HEK293 (cell line): ENCODE measurements around the gene SECTM1.

Source experiments
- CTCF ChIA-PET: fragments of 350-600 bp; formaldehyde crosslinking; extraction: SDS; loops from one replicate; lab custom pipeline; 2021; ENCODE audit warnings: antibody characterized with exemption; lab: Yijun Ruan, JAX
- POLR2A ChIA-PET: fragments of 300-600 bp; formaldehyde crosslinking; extraction: SDS; loops from one replicate; lab custom pipeline; 2020; ENCODE audit warnings: antibody characterized with exemption, inconsistent platforms; lab: Yijun Ruan, JAX
- H3K27ac ChIP-seq: fragments of 200-500 bp; sonication (Bioruptor generic); 2 replicates; pipeline ENCODE4 v1.5.1; 2014; ENCODE audit warnings: low read depth, low read length, control low read depth, inconsistent platforms; ENCODE audit errors: extremely low read depth
- H3K36me3 ChIP-seq, 2 experiments: fragments of 200-500 bp in 1 of 2; sonication (Bioruptor generic) in 1 of 2; 1 replicate in 1 of 2; 2 replicates in 1 of 2; pipeline ENCODE4 v1.5.1; 2014 to 2017; ENCODE audit warnings: inconsistent platforms in 2 of 2, low read length in 2 of 2; ENCODE audit not compliant: control insufficient read depth in 2 of 2, insufficient read depth in 1 of 2
- H3K4me1 ChIP-seq: fragments of 200-500 bp; sonication (Bioruptor generic); 2 replicates; pipeline ENCODE4 v1.5.1; 2014; ENCODE audit warnings: mild to moderate bottlenecking, low read length, inconsistent platforms; ENCODE audit not compliant: control insufficient read depth, insufficient read depth
- H3K4me3 ChIP-seq: 2 replicates; pipeline ENCODE4 v1.5.1; 2011; ENCODE audit warnings: low read depth, mild to moderate bottlenecking, control low read depth, low read length, moderate library complexity
- H3K9me3 ChIP-seq: fragments of 200-500 bp; sonication (Bioruptor generic); 2 replicates; pipeline ENCODE4 v1.5.1; 2014; ENCODE audit warnings: low read depth, low read length, inconsistent platforms; ENCODE audit not compliant: control insufficient read depth, insufficient read depth
- EGR2 ChIP-seq: fragments of 450-650 bp; formaldehyde crosslinking; IDR thresholded peaks from 2 replicates; pipeline ENCODE4 v1.5.1; 2016; ENCODE audit warnings: low read depth, missing biosample characterization, missing genetic modification characterization
- GLIS2 ChIP-seq: fragments of 450-650 bp; formaldehyde crosslinking; IDR thresholded peaks from 2 replicates; pipeline ENCODE4 v1.5.1; 2016; ENCODE audit warnings: missing biosample characterization, missing genetic modification characterization
- SCRT2 ChIP-seq: fragments of 450-650 bp; formaldehyde crosslinking; IDR thresholded peaks from 2 replicates; pipeline ENCODE4 v1.5.1; 2016; ENCODE audit warnings: missing biosample characterization, missing genetic modification characterization
- SP7 ChIP-seq: fragments of 450-650 bp; formaldehyde crosslinking; IDR thresholded peaks from 2 replicates; pipeline ENCODE4 v1.5.1; 2016; ENCODE audit warnings: missing biosample characterization, missing genetic modification characterization
- TCF7L2 ChIP-seq: IDR thresholded peaks from 2 replicates; pipeline ENCODE4 v1.6.1; 2011; ENCODE audit warnings: low read depth, mild to moderate bottlenecking, inconsistent platforms, low read length, moderate library complexity, borderline replicate concordance
- ZBTB21 ChIP-seq: fragments of 450-650 bp; formaldehyde crosslinking; IDR thresholded peaks from 2 replicates; pipeline ENCODE4 v1.5.1; 2017; ENCODE audit warnings: missing biosample characterization, missing genetic modification characterization
- ZFP69B ChIP-seq: fragments of 450-650 bp; formaldehyde crosslinking; IDR thresholded peaks from 2 replicates; pipeline ENCODE4 v1.5.1; 2016; ENCODE audit warnings: missing biosample characterization, missing genetic modification characterization
- ZNF138 ChIP-seq: fragments of 450-650 bp; formaldehyde crosslinking; IDR thresholded peaks from 2 replicates; pipeline ENCODE4 v1.5.1; 2016; ENCODE audit warnings: missing biosample characterization, missing genetic modification characterization, borderline replicate concordance
- ZNF174 ChIP-seq: fragments of 450-650 bp; formaldehyde crosslinking; IDR thresholded peaks from 2 replicates; pipeline ENCODE4 v1.5.0; 2017; ENCODE audit warnings: missing biosample characterization, mild to moderate bottlenecking, missing genetic modification characterization
- ZNF175 ChIP-seq: fragments of 450-650 bp; formaldehyde crosslinking; IDR thresholded peaks from 2 replicates; pipeline ENCODE4 v1.5.1; 2016; ENCODE audit warnings: missing biosample characterization, missing genetic modification characterization
- ZNF184 ChIP-seq: fragments of 450-650 bp; IDR thresholded peaks from 2 replicates; pipeline ENCODE4 v1.5.1; 2018; ENCODE audit warnings: missing biosample characterization, mild to moderate bottlenecking, missing genetic modification characterization
- ZNF214 ChIP-seq: fragments of 450-650 bp; formaldehyde crosslinking; IDR thresholded peaks from 2 replicates; pipeline ENCODE4 v1.5.1; 2017; ENCODE audit warnings: missing biosample characterization, mild to moderate bottlenecking, missing genetic modification characterization, borderline replicate concordance
- ZNF248 ChIP-seq: fragments of 450-650 bp; formaldehyde crosslinking; IDR thresholded peaks from 2 replicates; pipeline ENCODE4 v1.5.1; 2017; ENCODE audit warnings: missing biosample characterization, missing genetic modification characterization
- ZNF473 ChIP-seq: fragments of 450-650 bp; formaldehyde crosslinking; IDR thresholded peaks from 2 replicates; pipeline ENCODE4 v1.5.1; 2017; ENCODE audit warnings: missing biosample characterization, missing genetic modification characterization
- ZNF48 ChIP-seq: fragments of 450-650 bp; formaldehyde crosslinking; IDR thresholded peaks from 2 replicates; pipeline ENCODE4 v1.5.1; 2016; ENCODE audit warnings: missing biosample characterization, missing genetic modification characterization
- ZNF529 ChIP-seq: fragments of 450-650 bp; formaldehyde crosslinking; IDR thresholded peaks from 2 replicates; pipeline ENCODE4 v1.5.1; 2017; ENCODE audit warnings: missing genetic modification characterization, missing biosample characterization; ENCODE audit not compliant: insufficient replicate concordance
- ZNF544 ChIP-seq: fragments of 450-650 bp; formaldehyde crosslinking; IDR thresholded peaks from 2 replicates; pipeline ENCODE4 v1.5.0; 2017; ENCODE audit warnings: missing biosample characterization, missing genetic modification characterization
- ZNF558 ChIP-seq: fragments of 450-650 bp; formaldehyde crosslinking; IDR thresholded peaks from 2 replicates; pipeline ENCODE4 v1.5.1; 2016; ENCODE audit warnings: missing biosample characterization, missing genetic modification characterization
- ZNF600 ChIP-seq: fragments of 450-650 bp; formaldehyde crosslinking; IDR thresholded peaks from 2 replicates; pipeline ENCODE4 v1.5.1; 2016; ENCODE audit warnings: missing biosample characterization, missing genetic modification characterization
- ZNF629 ChIP-seq: fragments of 450-650 bp; formaldehyde crosslinking; IDR thresholded peaks from 2 replicates; pipeline ENCODE4 v1.5.1; 2017; ENCODE audit warnings: missing biosample characterization, missing genetic modification characterization
- ZNF777 ChIP-seq: fragments of 450-650 bp; formaldehyde crosslinking; IDR thresholded peaks from 2 replicates; pipeline ENCODE4 v1.5.1; 2017; ENCODE audit warnings: missing biosample characterization, missing genetic modification characterization, borderline replicate concordance
- ZNF792 ChIP-seq: fragments of 450-650 bp; formaldehyde crosslinking; IDR thresholded peaks from 2 replicates; pipeline ENCODE4 v1.5.1; 2016; ENCODE audit warnings: missing biosample characterization, missing genetic modification characterization
- TF ChIP-seq, protein P1 (sequence below): fragments of 450-650 bp; formaldehyde crosslinking; IDR thresholded peaks from 2 replicates; pipeline ENCODE4 v1.5.1; 2016; ENCODE audit warnings: missing biosample characterization, missing genetic modification characterization
- TF ChIP-seq, protein P2 (sequence below): fragments of 450-650 bp; IDR thresholded peaks from 2 replicates; pipeline ENCODE4 v1.5.1; 2018; ENCODE audit warnings: missing biosample characterization, mild to moderate bottlenecking, missing genetic modification characterization
- TF ChIP-seq, protein P3 (sequence below): fragments of 450-650 bp; formaldehyde crosslinking; IDR thresholded peaks from 2 replicates; pipeline ENCODE4 v1.5.1; 2017; ENCODE audit warnings: missing biosample characterization, missing genetic modification characterization
- TF ChIP-seq, protein P4 (sequence below): fragments of 450-650 bp; formaldehyde crosslinking; IDR thresholded peaks from 2 replicates; pipeline ENCODE4 v1.5.1; 2016; ENCODE audit warnings: missing biosample characterization, missing genetic modification characterization
- TF ChIP-seq, protein P5 (sequence below): fragments of 450-650 bp; formaldehyde crosslinking; IDR thresholded peaks from 2 replicates; pipeline ENCODE4 v1.5.1; 2016; ENCODE audit warnings: missing biosample characterization, missing genetic modification characterization

Gene SECTM1

DNA sequence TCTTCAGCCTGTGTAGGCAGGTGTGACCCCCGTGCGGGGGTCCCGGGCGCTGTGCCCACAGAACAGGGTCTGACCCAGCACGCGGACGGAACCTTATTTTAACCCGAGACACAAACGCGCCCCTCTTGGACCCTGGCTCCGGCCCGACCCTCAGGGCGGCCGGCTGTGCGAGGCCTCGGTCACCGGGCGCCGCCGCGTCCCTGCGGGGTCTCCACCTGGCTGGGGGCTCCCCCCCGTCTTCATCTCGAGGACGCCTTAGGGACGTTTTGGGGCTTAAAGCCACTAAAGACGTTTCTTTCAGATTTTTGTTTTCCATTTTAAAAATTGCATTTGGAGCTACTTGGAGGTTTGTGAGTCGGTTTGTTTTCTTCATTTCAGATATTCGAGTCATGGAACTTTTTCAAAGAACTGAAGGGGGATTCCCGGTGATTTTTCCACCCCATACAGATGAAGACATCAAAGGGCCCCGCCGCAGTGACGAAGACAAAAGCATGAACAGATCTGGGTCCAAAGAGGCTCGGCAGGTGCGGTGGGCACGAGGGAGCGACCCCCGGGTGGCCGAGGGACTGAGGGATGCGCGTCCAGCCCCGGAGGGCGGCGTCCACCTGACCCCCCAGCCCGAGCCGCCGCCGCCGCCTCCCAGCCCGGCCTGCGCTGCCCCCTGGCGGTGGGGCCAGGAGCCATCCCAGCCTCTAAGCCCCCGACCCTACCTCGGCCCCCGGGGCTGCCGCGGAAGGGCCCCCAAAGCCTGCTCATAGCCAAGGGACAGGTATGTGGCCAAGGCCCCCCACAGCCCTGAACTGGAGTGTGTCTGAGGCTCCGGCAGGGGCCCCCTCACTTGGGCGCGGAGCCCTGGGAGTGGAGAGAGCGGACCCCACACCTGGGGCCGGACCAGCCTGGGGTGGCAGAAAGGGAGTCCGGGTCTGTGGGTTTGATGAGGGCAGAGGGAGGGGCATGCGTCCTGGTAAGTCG is 12.3 kb downstream of the SECTM1 start:
- Histone ChIP-seq H3K4me3 (no peak overlapping the region), H3K9me3 (no peaks in the 10 kb centered on the region), H3K4me1 (no peaks in the 10 kb centered on the region; the same call in 1 of the 2 replicates), H3K36me3 (no peaks in the 10 kb centered on the region), H3K27ac (no peak overlapping the region)
- CTCF ChIA-PET = interaction anchor here (0.6 to 2.8 kb wide), 23 partner anchors 9 to 166 kb away, joined by 3 to 27 read pairs (median 4); no protein-coding TSS in a partner anchor
- POLR2A ChIA-PET = interaction anchor here (0.8 to 1.2 kb wide), 2 partner anchors 29 to 48 kb away, joined by 3 to 4 read pairs; partner anchors contain the start of gene CSNK1D
- TF ChIP-seq, protein P1, sequence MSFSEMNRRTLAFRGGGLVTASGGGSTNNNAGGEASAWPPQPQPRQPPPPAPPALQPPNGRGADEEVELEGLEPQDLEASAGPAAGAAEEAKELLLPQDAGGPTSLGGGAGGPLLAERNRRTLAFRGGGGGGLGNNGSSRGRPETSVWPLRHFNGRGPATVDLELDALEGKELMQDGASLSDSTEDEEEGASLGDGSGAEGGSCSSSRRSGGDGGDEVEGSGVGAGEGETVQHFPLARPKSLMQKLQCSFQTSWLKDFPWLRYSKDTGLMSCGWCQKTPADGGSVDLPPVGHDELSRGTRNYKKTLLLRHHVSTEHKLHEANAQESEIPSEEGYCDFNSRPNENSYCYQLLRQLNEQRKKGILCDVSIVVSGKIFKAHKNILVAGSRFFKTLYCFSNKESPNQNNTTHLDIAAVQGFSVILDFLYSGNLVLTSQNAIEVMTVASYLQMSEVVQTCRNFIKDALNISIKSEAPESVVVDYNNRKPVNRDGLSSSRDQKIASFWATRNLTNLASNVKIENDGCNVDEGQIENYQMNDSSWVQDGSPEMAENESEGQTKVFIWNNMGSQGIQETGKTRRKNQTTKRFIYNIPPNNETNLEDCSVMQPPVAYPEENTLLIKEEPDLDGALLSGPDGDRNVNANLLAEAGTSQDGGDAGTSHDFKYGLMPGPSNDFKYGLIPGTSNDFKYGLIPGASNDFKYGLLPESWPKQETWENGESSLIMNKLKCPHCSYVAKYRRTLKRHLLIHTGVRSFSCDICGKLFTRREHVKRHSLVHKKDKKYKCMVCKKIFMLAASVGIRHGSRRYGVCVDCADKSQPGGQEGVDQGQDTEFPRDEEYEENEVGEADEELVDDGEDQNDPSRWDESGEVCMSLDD = 0 out of 2 replicates have a peak, but pooled peaks have one; percentile 39
- TF ChIP-seq ZNF777 (tag by site-specific recombination) (no peak), ZNF558 (no peak), SCRT2 (tag by site-specific recombination) (no peak), ZNF214 (tag by site-specific recombination) (no peak), ZNF600 (tag by site-specific recombination) (0 out of 2 replicates have a peak, but pooled peaks have one; percentile 37), ZNF184 (tag by site-specific recombination) (no peak), ZNF248 (tag by site-specific recombination) (no peak), ZNF473 (tag by site-specific recombination) (no peak), TCF7L2 (peak; percentile 29; the same call in 1 of the 2 replicates), ZNF48 (tag by site-specific recombination) (no peak), ZNF529 (tag by site-specific recombination) (no peak), EGR2 (tag by site-specific recombination) (no peak), ZNF629 (tag by site-specific recombination) (no peak), ZBTB21 (tag by site-specific recombination) (no peak), ZNF174 (tag by site-specific recombination) (no peak), GLIS2 (tag by site-specific recombination) (peak; percentile 79), ZFP69B (tag by site-specific recombination) (peak; percentile 48; the same call in 1 of the 2 replicates), ZNF175 (tag by site-specific recombination) (no peak), SP7 (tag by site-specific recombination) (no peak), ZNF138 (tag by site-specific recombination) (no peak), ZNF544 (no peak), ZNF792 (tag by site-specific recombination) (no peak)
- TF ChIP-seq, protein P2, sequence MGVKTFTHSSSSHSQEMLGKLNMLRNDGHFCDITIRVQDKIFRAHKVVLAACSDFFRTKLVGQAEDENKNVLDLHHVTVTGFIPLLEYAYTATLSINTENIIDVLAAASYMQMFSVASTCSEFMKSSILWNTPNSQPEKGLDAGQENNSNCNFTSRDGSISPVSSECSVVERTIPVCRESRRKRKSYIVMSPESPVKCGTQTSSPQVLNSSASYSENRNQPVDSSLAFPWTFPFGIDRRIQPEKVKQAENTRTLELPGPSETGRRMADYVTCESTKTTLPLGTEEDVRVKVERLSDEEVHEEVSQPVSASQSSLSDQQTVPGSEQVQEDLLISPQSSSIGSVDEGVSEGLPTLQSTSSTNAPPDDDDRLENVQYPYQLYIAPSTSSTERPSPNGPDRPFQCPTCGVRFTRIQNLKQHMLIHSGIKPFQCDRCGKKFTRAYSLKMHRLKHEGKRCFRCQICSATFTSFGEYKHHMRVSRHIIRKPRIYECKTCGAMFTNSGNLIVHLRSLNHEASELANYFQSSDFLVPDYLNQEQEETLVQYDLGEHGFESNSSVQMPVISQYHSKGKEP = no peak
- TF ChIP-seq, protein P3, sequence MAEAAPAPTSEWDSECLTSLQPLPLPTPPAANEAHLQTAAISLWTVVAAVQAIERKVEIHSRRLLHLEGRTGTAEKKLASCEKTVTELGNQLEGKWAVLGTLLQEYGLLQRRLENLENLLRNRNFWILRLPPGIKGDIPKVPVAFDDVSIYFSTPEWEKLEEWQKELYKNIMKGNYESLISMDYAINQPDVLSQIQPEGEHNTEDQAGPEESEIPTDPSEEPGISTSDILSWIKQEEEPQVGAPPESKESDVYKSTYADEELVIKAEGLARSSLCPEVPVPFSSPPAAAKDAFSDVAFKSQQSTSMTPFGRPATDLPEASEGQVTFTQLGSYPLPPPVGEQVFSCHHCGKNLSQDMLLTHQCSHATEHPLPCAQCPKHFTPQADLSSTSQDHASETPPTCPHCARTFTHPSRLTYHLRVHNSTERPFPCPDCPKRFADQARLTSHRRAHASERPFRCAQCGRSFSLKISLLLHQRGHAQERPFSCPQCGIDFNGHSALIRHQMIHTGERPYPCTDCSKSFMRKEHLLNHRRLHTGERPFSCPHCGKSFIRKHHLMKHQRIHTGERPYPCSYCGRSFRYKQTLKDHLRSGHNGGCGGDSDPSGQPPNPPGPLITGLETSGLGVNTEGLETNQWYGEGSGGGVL (tag by site-specific recombination) = no peak
- TF ChIP-seq, protein P4, sequence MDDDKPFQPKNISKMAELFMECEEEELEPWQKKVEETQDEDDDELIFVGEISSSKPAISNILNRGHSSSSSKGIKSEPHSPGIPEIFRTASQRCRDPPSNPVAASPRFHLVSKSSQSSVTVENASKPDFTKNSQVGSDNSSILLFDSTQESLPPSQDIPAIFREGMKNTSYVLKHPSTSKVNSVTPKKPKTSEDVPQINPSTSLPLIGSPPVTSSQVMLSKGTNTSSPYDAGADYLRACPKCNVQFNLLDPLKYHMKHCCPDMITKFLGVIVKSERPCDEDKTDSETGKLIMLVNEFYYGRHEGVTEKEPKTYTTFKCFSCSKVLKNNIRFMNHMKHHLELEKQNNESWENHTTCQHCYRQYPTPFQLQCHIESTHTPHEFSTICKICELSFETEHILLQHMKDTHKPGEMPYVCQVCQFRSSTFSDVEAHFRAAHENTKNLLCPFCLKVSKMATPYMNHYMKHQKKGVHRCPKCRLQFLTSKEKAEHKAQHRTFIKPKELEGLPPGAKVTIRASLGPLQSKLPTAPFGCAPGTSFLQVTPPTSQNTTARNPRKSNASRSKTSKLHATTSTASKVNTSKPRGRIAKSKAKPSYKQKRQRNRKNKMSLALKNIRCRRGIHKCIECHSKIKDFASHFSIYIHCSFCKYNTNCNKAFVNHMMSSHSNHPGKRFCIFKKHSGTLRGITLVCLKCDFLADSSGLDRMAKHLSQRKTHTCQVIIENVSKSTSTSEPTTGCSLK (tag by site-specific recombination) = no peak
- TF ChIP-seq, protein P5, sequence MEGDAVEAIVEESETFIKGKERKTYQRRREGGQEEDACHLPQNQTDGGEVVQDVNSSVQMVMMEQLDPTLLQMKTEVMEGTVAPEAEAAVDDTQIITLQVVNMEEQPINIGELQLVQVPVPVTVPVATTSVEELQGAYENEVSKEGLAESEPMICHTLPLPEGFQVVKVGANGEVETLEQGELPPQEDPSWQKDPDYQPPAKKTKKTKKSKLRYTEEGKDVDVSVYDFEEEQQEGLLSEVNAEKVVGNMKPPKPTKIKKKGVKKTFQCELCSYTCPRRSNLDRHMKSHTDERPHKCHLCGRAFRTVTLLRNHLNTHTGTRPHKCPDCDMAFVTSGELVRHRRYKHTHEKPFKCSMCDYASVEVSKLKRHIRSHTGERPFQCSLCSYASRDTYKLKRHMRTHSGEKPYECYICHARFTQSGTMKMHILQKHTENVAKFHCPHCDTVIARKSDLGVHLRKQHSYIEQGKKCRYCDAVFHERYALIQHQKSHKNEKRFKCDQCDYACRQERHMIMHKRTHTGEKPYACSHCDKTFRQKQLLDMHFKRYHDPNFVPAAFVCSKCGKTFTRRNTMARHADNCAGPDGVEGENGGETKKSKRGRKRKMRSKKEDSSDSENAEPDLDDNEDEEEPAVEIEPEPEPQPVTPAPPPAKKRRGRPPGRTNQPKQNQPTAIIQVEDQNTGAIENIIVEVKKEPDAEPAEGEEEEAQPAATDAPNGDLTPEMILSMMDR (tag by site-specific recombination) = peak; percentile 62
